CD14-positive monocyte (primary cell): ENCODE measurements around the gene CHRNB1. TPM values are rescaled to one million over a fixed set of nuclear protein-coding genes. Genes with fewer than 3 reads are reported as not detected.

Experiments
- DNase-seq, 3 donors: peaks; one replicate each; pipeline ENCODE4 v3.0.0-alpha.2; 2011 to 2022
- H2AFZ ChIP-seq: 2 replicates; pipeline ENCODE4 v1.6.0; 2012; ENCODE audit warnings: mild to moderate bottlenecking, low read depth, low read length, inconsistent platforms; ENCODE audit not compliant: insufficient read depth, poor library complexity, severe bottlenecking
- H3K27ac ChIP-seq, 2 donors: 1 replicate in 1 of 2; 2 replicates in 1 of 2; pipeline ENCODE4 v1.5.1; 2012 to 2013; ENCODE audit warnings: low read length in 2 of 2, control low read depth in 1 of 2, inconsistent platforms in 1 of 2, low read depth in 1 of 2, mild to moderate bottlenecking in 1 of 2
- H3K27me3 ChIP-seq, 2 donors: one replicate each; pipeline versions ENCODE4 v1.6.0 to v1.6.1; 2011 to 2013; ENCODE audit warnings: low read length in 2 of 2; ENCODE audit not compliant: control insufficient read depth in 2 of 2, insufficient read depth in 2 of 2
- H3K36me3 ChIP-seq, 2 donors: replicated peaks in 1 of 2; 1 replicate in 1 of 2; 2 replicates in 1 of 2; pipeline versions ENCODE4 v1.5.1 to v1.6.1; 2012 to 2013; ENCODE audit warnings: low read length in 2 of 2, control low read depth in 1 of 2, inconsistent platforms in 1 of 2, mild to moderate bottlenecking in 1 of 2; ENCODE audit not compliant: insufficient read depth in 2 of 2, control insufficient read depth in 1 of 2
- H3K4me1 ChIP-seq, 2 donors: 1 replicate in 1 of 2; 2 replicates in 1 of 2; pipeline versions ENCODE4 v1.5.1 to v1.6.1; 2012 to 2013; ENCODE audit warnings: low read length in 2 of 2, control low read depth in 1 of 2, inconsistent platforms in 1 of 2, mild to moderate bottlenecking in 1 of 2, moderate library complexity in 1 of 2; ENCODE audit not compliant: insufficient read depth in 2 of 2, control insufficient read depth in 1 of 2
- H3K4me2 ChIP-seq: replicated peaks from 2 replicates; pipeline ENCODE3; 2012; ENCODE audit warnings: low read length, moderate library complexity, mild to moderate bottlenecking; ENCODE audit not compliant: poor library complexity, severe bottlenecking; ENCODE audit errors: extremely low read depth
- H3K4me3 ChIP-seq, 3 experiments: fragments of 200-600 bp in 1 of 3; sonication (generic) in 1 of 3; replicated peaks in 1 of 3; 1 replicate in 2 of 3; 2 replicates in 1 of 3; pipeline ENCODE4 v1.5.1; 2011 to 2013; ENCODE audit warnings: low read length in 3 of 3, mild to moderate bottlenecking in 3 of 3, control low read depth in 2 of 3, low read depth in 2 of 3, inconsistent platforms in 1 of 3, moderate library complexity in 1 of 3
- H3K79me2 ChIP-seq: 2 replicates; pipeline ENCODE4 v1.6.0; 2012; ENCODE audit warnings: mild to moderate bottlenecking, control low read depth, inconsistent platforms, low read length, moderate library complexity; ENCODE audit not compliant: insufficient read depth
- H3K9ac ChIP-seq: 2 replicates; pipeline ENCODE4 v1.6.0; 2017; ENCODE audit warnings: low read length, mild to moderate bottlenecking; ENCODE audit not compliant: insufficient read depth, poor library complexity, severe bottlenecking
- H3K9me3 ChIP-seq, 2 donors: replicated peaks in 1 of 2; 1 replicate in 1 of 2; 2 replicates in 1 of 2; pipeline versions ENCODE4 v1.5.1 to v1.6.1; 2012 to 2013; ENCODE audit warnings: low read length in 2 of 2, control low read depth in 1 of 2; ENCODE audit not compliant: control insufficient read depth in 1 of 2, insufficient read depth in 1 of 2
- H4K20me1 ChIP-seq: 2 replicates; pipeline ENCODE4 v1.6.0; 2012; ENCODE audit warnings: mild to moderate bottlenecking, low read length, control low read depth, moderate library complexity; ENCODE audit not compliant: insufficient read depth
- H3K27ac Mint-ChIP-seq, 7 donors: one replicate each; pipeline ENCODE4 v1.8.0; 2020; ENCODE audit warnings: mild to moderate bottlenecking in 7 of 7, mixed read lengths in 7 of 7, moderate library complexity in 6 of 7, inconsistent platforms in 2 of 7
- H3K27me3 Mint-ChIP-seq, 3 donors: one replicate each; pipeline ENCODE4 v1.8.0; 2021 to 2022; ENCODE audit warnings: low read depth in 3 of 3, mild to moderate bottlenecking in 3 of 3, mixed read lengths in 3 of 3, moderate library complexity in 3 of 3, inconsistent platforms in 1 of 3
- H3K36me3 Mint-ChIP-seq, 2 donors: one replicate each; pipeline ENCODE4 v1.8.0; 2020; ENCODE audit warnings: mixed read lengths in 2 of 2, inconsistent platforms in 1 of 2, mild to moderate bottlenecking in 1 of 2
- H3K4me1 Mint-ChIP-seq: one replicate; pipeline ENCODE4 v1.8.0; 2020; ENCODE audit warnings: mild to moderate bottlenecking, mixed read lengths
- H3K4me3 Mint-ChIP-seq, 2 donors: one replicate each; pipeline ENCODE4 v1.8.0; 2020; ENCODE audit warnings: mild to moderate bottlenecking in 2 of 2, mixed read lengths in 2 of 2, moderate library complexity in 1 of 2
- H3K9me3 Mint-ChIP-seq, 7 donors: one replicate each; pipeline ENCODE4 v1.8.0; 2020 to 2022; ENCODE audit warnings: mixed read lengths in 7 of 7, mild to moderate bottlenecking in 6 of 7, moderate library complexity in 6 of 7, inconsistent platforms in 2 of 7
- WGBS: methylation state at CpG from one replicate; pipeline ENCODE4 v1.1.5; 2013; ENCODE audit warnings: missing lambda C conversion rate; ENCODE audit not compliant: insufficient coverage; 5-methylcytosine and 5-hydroxymethylcytosine counted together
- intact Hi-C, 2 donors: fragments of 100-400 bp; cut with micrococcal nuclease; formaldehyde crosslinking; loops; one replicate each; pipeline versions ENCODE4 v1.15.0 to v1.15.1; 2023
- polyA plus RNA-seq, 3 donors: library from polyadenylated mRNA; depleted of rRNA in 1 of 3; unstranded in 2 of 3; stranded (reverse) in 1 of 3; fragments of 300-500 nt in 2 of 3; fragments of >200 nt in 1 of 3; fragmentation: Illumina TruSeq in 2 of 3; gene quantifications; 1 replicate in 2 of 3; 2 replicates in 1 of 3; pipeline ENCODE4 v1.2.3, GENCODE V29; 2012 to 2021
- TF ChIP-seq, protein P1 (sequence below): fragments of 200-600 bp; IDR thresholded peaks from one replicate; pipeline ENCODE4 v1.8.0; 2022; ENCODE audit warnings: antibody characterized with exemption, mild to moderate bottlenecking

Gene CHRNB1
- polyA plus RNA-seq, 3 donors, result 9.3 to 15.7 (median 14.7) TPM

DNA sequence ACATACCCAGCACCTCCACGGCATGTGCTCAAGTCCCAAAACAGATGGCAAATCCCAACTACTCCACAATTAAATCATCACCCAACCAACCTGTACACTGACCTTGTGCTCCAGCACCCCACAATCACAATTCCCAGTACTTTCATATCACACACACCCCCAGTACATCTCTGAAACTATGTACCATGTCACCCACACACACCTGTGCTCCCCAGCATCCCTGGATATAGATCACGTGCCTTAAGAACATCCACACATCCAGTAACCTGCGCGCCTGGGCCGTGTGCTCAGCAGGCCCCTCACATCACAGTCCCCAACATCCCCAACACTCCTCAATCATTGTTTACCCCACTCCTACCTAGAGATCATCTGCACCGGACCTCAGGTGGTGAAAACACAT is 35.1 kb upstream of the CHRNB1 start:
- Histone ChIP-seq H3K79me2 (no peaks in the 10 kb centered on the region), H3K4me1 (peaks cover 4 to 9% of the 10 kb centered on the region in 2 donors), H3K36me3 (no peaks in the 10 kb centered on the region), H4K20me1 (no peaks in the 10 kb centered on the region), H2AFZ (no peak overlapping the region), H3K4me2 (no peak overlapping the region), H3K9ac (no peak overlapping the region), H3K27ac (no peak overlapping the region), H3K27me3 (peaks cover 4 to 37% of the 10 kb centered on the region in 2 donors), H3K9me3 (no peaks in the 10 kb centered on the region), H3K4me3 (no peak overlapping the region)
- H3K9me3 Mint-ChIP-seq, result peaks cover 0 to 8% (median 3%) of the 10 kb centered on the region in 7 donors
- 100% methylated on average over 6 of the region's 6 CpGs for WGBS
- intact Hi-C loops, result loop anchor here in 1 of 2 donors (10.0 kb wide), 1 partner anchor 195 kb away; the partner anchor contains the start of genes ACADVL and DLG4
- peaks cover 37 to 50% (median 46%) of the 10 kb centered on the region in 3 donors for H3K27me3 Mint-ChIP-seq
- peaks cover 13% of the 10 kb centered on the region for H3K4me1 Mint-ChIP-seq
- peak overlapping the region in 1 of 7 donors; percentile 10 for H3K27ac Mint-ChIP-seq
- no peak for DNase-seq
- peaks cover 0 to 5% of the 10 kb centered on the region in 2 donors for H3K36me3 Mint-ChIP-seq
- TF ChIP-seq, protein P1, sequence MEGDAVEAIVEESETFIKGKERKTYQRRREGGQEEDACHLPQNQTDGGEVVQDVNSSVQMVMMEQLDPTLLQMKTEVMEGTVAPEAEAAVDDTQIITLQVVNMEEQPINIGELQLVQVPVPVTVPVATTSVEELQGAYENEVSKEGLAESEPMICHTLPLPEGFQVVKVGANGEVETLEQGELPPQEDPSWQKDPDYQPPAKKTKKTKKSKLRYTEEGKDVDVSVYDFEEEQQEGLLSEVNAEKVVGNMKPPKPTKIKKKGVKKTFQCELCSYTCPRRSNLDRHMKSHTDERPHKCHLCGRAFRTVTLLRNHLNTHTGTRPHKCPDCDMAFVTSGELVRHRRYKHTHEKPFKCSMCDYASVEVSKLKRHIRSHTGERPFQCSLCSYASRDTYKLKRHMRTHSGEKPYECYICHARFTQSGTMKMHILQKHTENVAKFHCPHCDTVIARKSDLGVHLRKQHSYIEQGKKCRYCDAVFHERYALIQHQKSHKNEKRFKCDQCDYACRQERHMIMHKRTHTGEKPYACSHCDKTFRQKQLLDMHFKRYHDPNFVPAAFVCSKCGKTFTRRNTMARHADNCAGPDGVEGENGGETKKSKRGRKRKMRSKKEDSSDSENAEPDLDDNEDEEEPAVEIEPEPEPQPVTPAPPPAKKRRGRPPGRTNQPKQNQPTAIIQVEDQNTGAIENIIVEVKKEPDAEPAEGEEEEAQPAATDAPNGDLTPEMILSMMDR, result no peak
- peak overlapping the region in 1 of 2 donors; percentile 31 for H3K4me3 Mint-ChIP-seq

DNA sequence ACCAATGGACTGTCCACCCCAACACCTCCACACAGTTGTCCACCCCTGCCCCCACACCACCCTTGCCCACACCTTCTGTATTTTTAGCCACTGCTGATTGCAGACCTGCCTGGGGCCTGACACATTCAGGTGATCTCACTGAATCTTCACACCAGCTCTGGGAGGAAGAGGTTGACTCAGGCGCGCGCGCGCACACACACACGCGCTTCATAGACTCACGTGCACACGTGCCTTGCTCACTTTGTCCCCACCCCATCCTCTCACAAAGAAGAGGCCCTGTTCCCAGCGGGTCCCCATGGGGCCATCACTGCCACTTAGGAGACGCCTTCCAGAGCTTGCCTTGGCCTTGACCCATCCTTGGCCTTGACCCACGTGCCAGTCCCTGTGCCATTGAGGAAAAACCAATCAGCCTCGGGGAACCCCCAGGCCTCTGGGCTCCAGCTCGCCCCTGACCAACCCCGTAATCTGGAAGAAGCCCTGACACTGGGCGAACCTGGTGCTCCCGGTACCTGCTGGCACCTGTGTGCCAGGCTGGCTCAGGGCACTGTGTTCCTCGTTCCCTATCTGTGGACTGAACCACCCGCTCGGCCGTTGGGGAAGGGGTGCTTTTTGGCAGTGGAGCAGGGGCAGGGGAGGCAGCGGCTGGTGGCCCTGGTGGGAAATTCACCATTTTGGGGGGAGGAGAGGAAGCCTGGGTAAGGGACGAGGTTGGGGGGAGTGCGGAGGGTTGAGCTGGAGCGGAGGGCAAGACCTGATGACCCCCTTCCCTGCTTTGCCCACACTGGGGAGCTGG is 34.0 kb upstream of the CHRNB1 start:
- no peak overlapping the region for H3K4me3 Mint-ChIP-seq
- no peak overlapping the region for H3K27ac Mint-ChIP-seq
- TF ChIP-seq, protein P1, result no peak
- Histone ChIP-seq H3K79me2 (no peaks in the 10 kb centered on the region), H3K27me3 (peaks cover 2 to 27% of the 10 kb centered on the region in 2 donors), H2AFZ (no peak overlapping the region), H3K9me3 (no peaks in the 10 kb centered on the region), H3K9ac (no peak overlapping the region), H3K4me3 (no peak overlapping the region), H4K20me1 (no peaks in the 10 kb centered on the region), H3K36me3 (no peaks in the 10 kb centered on the region), H3K4me1 (no peaks in the 10 kb centered on the region), H3K27ac (no peak overlapping the region), H3K4me2 (no peak overlapping the region)
- WGBS, result 94% methylated on average over 23 of the region's 25 CpGs
- H3K27me3 Mint-ChIP-seq, result peaks cover 30 to 43% (median 36%) of the 10 kb centered on the region in 3 donors
- H3K4me1 Mint-ChIP-seq, result peaks cover 7% of the 10 kb centered on the region
- peaks cover 0 to 4% (median 0%) of the 10 kb centered on the region in 7 donors for H3K9me3 Mint-ChIP-seq
- DNase-seq, result no peak
- intact Hi-C loops, result no loop called here
- peaks cover 0 to 2% of the 10 kb centered on the region in 2 donors for H3K36me3 Mint-ChIP-seq
